Sigmoid colon (tissue), 7 donors: ENCODE data around the gene CERS6. TPM values are rescaled to one million over a fixed set of nuclear protein-coding genes. Genes with fewer than 3 reads are reported as not detected.

Source experiments
- DNase-seq: peaks from one replicate; pipeline ENCODE4 v3.0.0-alpha.2; 2019
- H3K27ac ChIP-seq, 4 donors: fragments of 200-600 bp; sonication (generic); one replicate each; pipeline ENCODE4 v1.5.1; 2016 to 2019; ENCODE audit warnings: mild to moderate bottlenecking in 1 of 4
- H3K27me3 ChIP-seq, 3 donors: fragments of 200-600 bp; sonication (generic); one replicate each; pipeline ENCODE4 v1.5.1; 2019; ENCODE audit warnings: mild to moderate bottlenecking in 1 of 3
- H3K36me3 ChIP-seq, 4 donors: fragments of 200-600 bp; sonication (generic); one replicate each; pipeline ENCODE4 v1.5.1; 2016 to 2019
- H3K4me1 ChIP-seq, 4 donors: fragments of 200-600 bp; sonication (generic); one replicate each; pipeline ENCODE4 v1.5.1; 2017 to 2019
- H3K4me3 ChIP-seq, 4 donors: fragments of 200-600 bp; sonication (generic); one replicate each; pipeline ENCODE4 v1.5.1; 2017 to 2019; ENCODE audit warnings: mild to moderate bottlenecking in 2 of 4, moderate library complexity in 1 of 4
- H3K9me3 ChIP-seq, 4 donors: fragments of 200-600 bp in 3 of 4; sonication (generic) in 3 of 4; one replicate each; pipeline versions ENCODE4 v1.5.1 to v1.6.1; 2013 to 2019
- CTCF ChIP-seq, 4 experiments: fragments of 450-650 bp in 3 of 4; fragments of 200-600 bp in 1 of 4; IDR thresholded peaks; one replicate each; pipeline ENCODE4 v1.5.1; 2016 to 2019; ENCODE audit warnings: antibody characterized with exemption in 4 of 4, mild to moderate bottlenecking in 3 of 4, moderate library complexity in 2 of 4
- EP300 ChIP-seq, 4 donors: sonication (generic); formaldehyde crosslinking; IDR thresholded peaks; one replicate each; pipeline ENCODE4 v1.6.1; 2017; ENCODE audit warnings: antibody characterized with exemption in 4 of 4
- POLR2A ChIP-seq, 2 donors: fragments of 450-650 bp; IDR thresholded peaks; one replicate each; pipeline ENCODE4 v1.6.1; 2016; ENCODE audit warnings: antibody characterized with exemption in 2 of 2, mild to moderate bottlenecking in 2 of 2, moderate library complexity in 2 of 2
- POLR2AphosphoS5 ChIP-seq, 4 donors: sonication (generic); formaldehyde crosslinking; IDR thresholded peaks; one replicate each; pipeline ENCODE4 v1.6.1; 2017; ENCODE audit warnings: antibody characterized with exemption in 4 of 4
- WGBS, 2 donors: extraction: QIAGEN DNeasy Blood & Tissue Kit; methylation state at CpG; one replicate each; pipeline ENCODE4 v1.1.7; 2013; 5-methylcytosine and 5-hydroxymethylcytosine counted together
- intact Hi-C: fragments of 100-400 bp; cut with DNase I; formaldehyde crosslinking; loops from one replicate; pipeline ENCODE4 v1.15.1; 2023
- polyA plus RNA-seq, 3 donors: library from polyadenylated mRNA; stranded (reverse); fragments of 200-250 nt; gene quantifications; one replicate each; pipeline ENCODE4 v1.2.3, GENCODE V29; 2013
- total RNA-seq, 4 donors: library from RNA; depleted of rRNA; stranded (reverse); fragments of >200 nt; gene quantifications; one replicate each; pipeline ENCODE4 v1.1.0, GENCODE V29; 2016
- donor health status: healthy with polysubstance abuse.
- donor health status: Bipolar disorder and iron deficiency.
- donor health status: healthy.

Gene CERS6
- total and polyA plus RNA-seq, 7 donors, result 4.4 to 21.0 (median 11.2) TPM

GRCh38 chr2:168649105-168649504 is 193.0 kb downstream of the CERS6 start:
- Histone ChIP-seq H3K27me3 (no peaks in the 10 kb centered on the region), H3K9me3 (no peaks in the 10 kb centered on the region), H3K4me3 (no peak overlapping the region), H3K27ac (no peak overlapping the region), H3K4me1 (peaks cover 0 to 9% (median 2%) of the 10 kb centered on the region in 4 donors), H3K36me3 (no peaks in the 10 kb centered on the region)
- peak; percentile 87 for DNase-seq
- TF ChIP-seq CTCF (IDR thresholded peaks at IDR 0.05), result no peak
- TF ChIP-seq POLR2A (IDR thresholded peaks at IDR 0.05), result no peak
- no peak for TF ChIP-seq EP300 (IDR thresholded peaks at IDR 0.05)
- TF ChIP-seq POLR2AphosphoS5 (IDR thresholded peaks at IDR 0.05), result peak; percentile 19 to 78 (median 52)
- 36 to 39% methylated on average over 5 of the region's 5 CpGs for WGBS, 2 donors
- intact Hi-C loops, result no loop called here

GRCh38 chr2:168649562-168649961 is 193.5 kb downstream of the CERS6 start:
- Histone ChIP-seq H3K36me3 (no peaks in the 10 kb centered on the region), H3K27ac (no peak overlapping the region), H3K27me3 (no peaks in the 10 kb centered on the region), H3K4me1 (peaks cover 0 to 9% (median 2%) of the 10 kb centered on the region in 4 donors), H3K9me3 (no peaks in the 10 kb centered on the region), H3K4me3 (no peak overlapping the region)
- no peak for DNase-seq
- intact Hi-C loops, result no loop called here
- TF ChIP-seq EP300 (IDR thresholded peaks at IDR 0.05) (no peak), CTCF (IDR thresholded peaks at IDR 0.05) (no peak), POLR2A (IDR thresholded peaks at IDR 0.05) (no peak), POLR2AphosphoS5 (IDR thresholded peaks at IDR 0.05) (no peak)
- 72 to 77% methylated on average over 2 of the region's 2 CpGs for WGBS, 2 donors

GRCh38 chr2:168650139-168650538 is 194.1 kb downstream of the CERS6 start:
- TF ChIP-seq CTCF (IDR thresholded peaks at IDR 0.05) (no peak), EP300 (IDR thresholded peaks at IDR 0.05) (no peak), POLR2AphosphoS5 (IDR thresholded peaks at IDR 0.05) (no peak), POLR2A (IDR thresholded peaks at IDR 0.05) (no peak)
- no peak for DNase-seq
- no peaks in the 10 kb centered on the region for H3K36me3 ChIP-seq
- no peaks in the 10 kb centered on the region for H3K27me3 ChIP-seq
- H3K27ac ChIP-seq, result no peak overlapping the region
- no peak overlapping the region for H3K4me3 ChIP-seq
- intact Hi-C loops, result no loop called here
- H3K9me3 ChIP-seq, result no peaks in the 10 kb centered on the region
- 69 to 95% methylated on average over 1 of the region's 1 CpG for WGBS, 2 donors
- H3K4me1 ChIP-seq, result peaks cover 0 to 9% (median 2%) of the 10 kb centered on the region in 4 donors

GRCh38 chr2:168650781-168651180 is 194.7 kb downstream of the CERS6 start:
- Histone ChIP-seq H3K4me3 (no peak overlapping the region), H3K9me3 (no peaks in the 10 kb centered on the region), H3K4me1 (peaks cover 0 to 9% (median 2%) of the 10 kb centered on the region in 4 donors), H3K27ac (no peak overlapping the region), H3K27me3 (no peaks in the 10 kb centered on the region), H3K36me3 (no peaks in the 10 kb centered on the region)
- no peak for DNase-seq
- intact Hi-C loops, result no loop called here
- TF ChIP-seq CTCF (IDR thresholded peaks at IDR 0.05) (no peak), EP300 (IDR thresholded peaks at IDR 0.05) (no peak), POLR2A (IDR thresholded peaks at IDR 0.05) (no peak), POLR2AphosphoS5 (IDR thresholded peaks at IDR 0.05) (no peak)
